HepG2 (cell line): ENCODE data around the gene DUS2. TPM values are rescaled to one million over a fixed set of nuclear protein-coding genes. Genes with fewer than 3 reads are reported as not detected.
A peak's percentile ranks its signal among the peaks of the same experiment; 100 is the strongest.

Source experiments
- AGO1 ChIP-seq: fragments of 200-400 bp; formaldehyde crosslinking; IDR thresholded peaks from 2 replicates; pipeline ENCODE4 v1.6.1; 2017; ENCODE audit warnings: mild to moderate bottlenecking, low read depth, low read length, moderate library complexity; ENCODE audit not compliant: poor library complexity, severe bottlenecking
- EP300 ChIP-seq, 3 experiments: sonication (generic) in 1 of 3; formaldehyde crosslinking in 1 of 3; IDR thresholded peaks; 2 replicates each; pipeline versions ENCODE4 v1.5.1 to v1.6.1; 2011 to 2020; ENCODE audit warnings: low read depth in 2 of 3, low read length in 2 of 3, borderline replicate concordance in 1 of 3, improper control_type of control experiment in 1 of 3, mild to moderate bottlenecking in 1 of 3, missing genetic modification reagents in 1 of 3, moderate library complexity in 1 of 3
- PLRG1 ChIP-seq: fragments of 450-650 bp; conservative IDR thresholded peaks from 2 replicates; pipeline ENCODE4 v1.6.1; 2016
- POLR2A ChIP-seq, 2 experiments: IDR thresholded peaks; 2 replicates each; pipeline ENCODE4 v1.6.1; 2011; ENCODE audit warnings: low read depth in 2 of 2, low read length in 2 of 2, mild to moderate bottlenecking in 1 of 2, moderate library complexity in 1 of 2; ENCODE audit not compliant: insufficient read depth in 1 of 2
- SAFB2 ChIP-seq: sonication (generic); formaldehyde crosslinking; IDR thresholded peaks from 2 replicates; pipeline ENCODE4 v1.5.1; 2020; ENCODE audit warnings: missing genetic modification reagents, low read depth, mild to moderate bottlenecking, borderline replicate concordance
- SATB2 ChIP-seq: sonication (generic); formaldehyde crosslinking; IDR thresholded peaks from 2 replicates; pipeline ENCODE4 v1.5.0; 2020; ENCODE audit warnings: missing genetic modification reagents
- SKI ChIP-seq: fragments of 450-650 bp; IDR thresholded peaks from one replicate; pipeline ENCODE4 v1.6.1; 2018; ENCODE audit warnings: mild to moderate bottlenecking; ENCODE audit not compliant: partially characterized antibody
- TGIF2 ChIP-seq: IDR thresholded peaks from 2 replicates; pipeline ENCODE4 v1.6.1; 2016; ENCODE audit warnings: control low read depth, missing compliant biosample characterization
- ZFP36L1 ChIP-seq: sonication (generic); formaldehyde crosslinking; IDR thresholded peaks from 2 replicates; pipeline ENCODE4 v1.8.0; 2022; ENCODE audit warnings: mild to moderate bottlenecking, missing genetic modification reagents, moderate library complexity
- ZNF318 ChIP-seq: sonication (generic); formaldehyde crosslinking; IDR thresholded peaks from 2 replicates; pipeline ENCODE4 v1.4.0; 2020; ENCODE audit warnings: mild to moderate bottlenecking, missing genetic modification reagents
- ZNF652 ChIP-seq: IDR thresholded peaks from 2 replicates; pipeline ENCODE4 v1.6.1; 2016; ENCODE audit warnings: low read depth, borderline replicate concordance
- ZNF724P ChIP-seq: sonication (generic); formaldehyde crosslinking; IDR thresholded peaks from 2 replicates; pipeline ENCODE4 v1.8.0; 2022; ENCODE audit warnings: missing genetic modification reagents, borderline replicate concordance
- polyA plus RNA-seq, 8 experiments: library from polyadenylated mRNA; depleted of rRNA in 3 of 8; stranded (reverse) in 7 of 8; unstranded in 1 of 8; fragments of >200 nt; fragmentation: Illumina TruSeq in 4 of 8; extraction: Trizol in 4 of 8; gene quantifications; 2 replicates each; pipeline versions ENCODE4 v1.2.1 to v1.2.3, GENCODE V29; 2011 to 2016; ENCODE audit warnings: low read depth in 4 of 8, missing spikeins in 1 of 8, mixed read lengths in 1 of 8; ENCODE audit not compliant: insufficient read depth in 1 of 8
- total RNA-seq, 5 experiments: library from RNA; depleted of rRNA; stranded (reverse); fragments of >200 nt; fragmentation: Illumina TruSeq; extraction: Trizol; gene quantifications; 2 replicates each; pipeline ENCODE4 v1.2.3, GENCODE V29; 2016; ENCODE audit warnings: low read depth in 1 of 5
- TF ChIP-seq, protein P1 (sequence below): sonication (generic); formaldehyde crosslinking; IDR thresholded peaks from 2 replicates; pipeline ENCODE4 v1.8.1; 2023; ENCODE audit warnings: mild to moderate bottlenecking, moderate library complexity, missing genetic modification reagents
- TF ChIP-seq, protein P2 (sequence below): sonication (generic); formaldehyde crosslinking; IDR thresholded peaks from 2 replicates; pipeline ENCODE4 v1.4.0; 2020; ENCODE audit warnings: missing genetic modification reagents
- TF ChIP-seq, protein P3 (sequence below): sonication (generic); formaldehyde crosslinking; IDR thresholded peaks from 2 replicates; pipeline ENCODE4 v1.8.1; 2023; ENCODE audit warnings: missing genetic modification reagents, inconsistent platforms, borderline replicate concordance

DUS2 gene
- total and polyA plus RNA-seq, 2 of the 13 experiments (the other 11 are each of a cell fraction or from before 2014, with no cell fraction given) = 17.8 to 25.1 TPM

DNA sequence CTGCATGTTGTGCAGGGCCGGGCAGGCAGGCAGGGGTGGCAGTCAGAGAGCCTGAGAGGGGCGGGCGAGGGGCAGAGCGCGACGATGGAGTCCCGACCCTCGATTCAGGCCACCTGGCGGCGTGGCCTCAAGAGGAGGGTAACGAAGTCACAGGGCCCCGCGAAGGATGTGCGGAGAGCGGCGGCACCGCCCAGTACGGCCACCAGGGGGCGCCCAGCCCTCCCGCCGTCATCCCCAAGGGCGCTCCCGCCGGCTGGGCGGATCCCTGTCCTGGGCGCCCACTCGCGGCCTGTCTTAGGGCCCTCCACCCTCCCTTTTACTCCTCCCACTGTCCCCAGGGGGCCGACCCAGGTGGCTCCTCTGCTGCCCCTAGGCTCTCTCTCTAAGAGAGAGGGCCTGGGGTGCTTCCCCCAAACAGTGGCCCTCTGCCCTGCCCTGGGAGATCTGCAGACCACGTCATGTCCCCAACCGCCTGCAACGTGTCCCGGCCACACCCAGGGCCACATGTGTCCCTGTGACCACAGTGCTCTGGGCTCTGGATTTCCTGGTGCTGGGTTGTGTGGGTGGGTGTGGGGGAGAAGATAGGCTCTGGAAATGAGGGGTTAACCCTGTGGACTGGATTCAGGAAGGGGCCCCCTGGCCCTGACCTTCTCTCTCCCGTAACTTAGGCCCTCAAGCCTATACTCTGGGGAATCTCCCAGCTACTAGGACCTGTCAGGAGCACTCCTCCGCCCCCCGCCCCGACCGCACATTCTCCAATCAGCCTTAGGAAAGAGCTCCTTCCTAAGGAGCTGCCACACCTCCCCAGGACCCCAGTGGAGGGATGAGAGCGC, 29.7 kb upstream of the DUS2 start (continued):
- peak; percentile 24; the same call in 1 of the 2 replicates for TF ChIP-seq TGIF2 (CRISPR knock-in tag)
- TF ChIP-seq ZNF318 (CRISPR knock-in tag) = peak; percentile 70
- TF ChIP-seq ZFP36L1 (CRISPR knock-in tag) = no peak
- TF ChIP-seq AGO1 = no peak
- TF ChIP-seq, protein P1, sequence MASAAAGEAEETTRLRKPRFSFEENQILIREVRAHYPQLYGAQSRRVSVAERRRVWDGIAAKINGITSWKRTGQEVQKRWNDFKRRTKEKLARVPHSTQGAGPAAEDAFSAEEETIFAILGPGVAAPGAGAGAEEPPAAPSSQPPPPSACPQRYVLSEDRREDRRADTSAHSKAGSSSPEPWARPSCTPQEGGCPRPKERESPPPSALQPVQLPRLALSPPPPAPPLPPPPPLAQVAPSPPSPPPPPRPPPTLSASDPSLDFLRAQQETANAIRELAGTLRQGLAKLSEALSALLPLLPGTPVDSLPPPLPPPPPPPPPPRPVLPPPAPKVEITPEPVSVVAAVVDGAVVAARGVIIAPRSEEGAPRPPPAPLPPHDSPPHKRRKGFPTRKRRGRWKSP (CRISPR knock-in tag) = peak; percentile 18; the same call in 1 of the 2 replicates
- TF ChIP-seq SKI = peak; percentile 58
- 0 out of 2 replicates have a peak, but pooled peaks have one; percentile 63 for TF ChIP-seq ZNF724P
- TF ChIP-seq EP300 (IDR thresholded peaks at IDR 0.05; ENCODE audit: low read depth in 2 of 2, low read length in 2 of 2) = no peak
- 0 out of 2 replicates have a peak, but pooled peaks have one; percentile 14 for TF ChIP-seq EP300 (CRISPR knock-in tag; IDR thresholded peaks at IDR 0.05; ENCODE audit: borderline replicate concordance)
- TF ChIP-seq PLRG1 = no peak
- peak; percentile 82 for TF ChIP-seq ZNF652 (CRISPR knock-in tag)
- TF ChIP-seq, protein P2, sequence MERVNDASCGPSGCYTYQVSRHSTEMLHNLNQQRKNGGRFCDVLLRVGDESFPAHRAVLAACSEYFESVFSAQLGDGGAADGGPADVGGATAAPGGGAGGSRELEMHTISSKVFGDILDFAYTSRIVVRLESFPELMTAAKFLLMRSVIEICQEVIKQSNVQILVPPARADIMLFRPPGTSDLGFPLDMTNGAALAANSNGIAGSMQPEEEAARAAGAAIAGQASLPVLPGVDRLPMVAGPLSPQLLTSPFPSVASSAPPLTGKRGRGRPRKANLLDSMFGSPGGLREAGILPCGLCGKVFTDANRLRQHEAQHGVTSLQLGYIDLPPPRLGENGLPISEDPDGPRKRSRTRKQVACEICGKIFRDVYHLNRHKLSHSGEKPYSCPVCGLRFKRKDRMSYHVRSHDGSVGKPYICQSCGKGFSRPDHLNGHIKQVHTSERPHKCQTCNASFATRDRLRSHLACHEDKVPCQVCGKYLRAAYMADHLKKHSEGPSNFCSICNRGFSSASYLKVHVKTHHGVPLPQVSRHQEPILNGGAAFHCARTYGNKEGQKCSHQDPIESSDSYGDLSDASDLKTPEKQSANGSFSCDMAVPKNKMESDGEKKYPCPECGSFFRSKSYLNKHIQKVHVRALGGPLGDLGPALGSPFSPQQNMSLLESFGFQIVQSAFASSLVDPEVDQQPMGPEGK (CRISPR knock-in tag) = peak; percentile 84
- TF ChIP-seq POLR2A (IDR thresholded peaks at IDR 0.05; ENCODE audit: insufficient read depth in 1 of 2, low read depth in 2 of 2, low read length in 2 of 2) = peak; percentile 25 to 40; a peak in 2 of 4 replicates
- 0 out of 2 replicates have a peak, but pooled peaks have one; percentile 50 for TF ChIP-seq SATB2 (CRISPR knock-in tag)
- TF ChIP-seq SAFB2 = peak; percentile 92
- TF ChIP-seq, protein P3, sequence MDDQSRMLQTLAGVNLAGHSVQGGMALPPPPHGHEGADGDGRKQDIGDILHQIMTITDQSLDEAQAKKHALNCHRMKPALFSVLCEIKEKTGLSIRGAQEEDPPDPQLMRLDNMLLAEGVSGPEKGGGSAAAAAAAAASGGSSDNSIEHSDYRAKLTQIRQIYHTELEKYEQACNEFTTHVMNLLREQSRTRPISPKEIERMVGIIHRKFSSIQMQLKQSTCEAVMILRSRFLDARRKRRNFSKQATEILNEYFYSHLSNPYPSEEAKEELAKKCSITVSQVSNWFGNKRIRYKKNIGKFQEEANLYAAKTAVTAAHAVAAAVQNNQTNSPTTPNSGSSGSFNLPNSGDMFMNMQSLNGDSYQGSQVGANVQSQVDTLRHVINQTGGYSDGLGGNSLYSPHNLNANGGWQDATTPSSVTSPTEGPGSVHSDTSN (CRISPR knock-in tag) = no peak
